Left kidney (tissue), 8 donors: ENCODE measurements around the gene TMEM181. TPM values are rescaled to one million over a fixed set of nuclear protein-coding genes. Genes with fewer than 3 reads are reported as not detected.
"Not testable (repeated sequence)": the region's sequence is repeated elsewhere in the genome, so short reads cannot be mapped to it uniquely, and the experiment has no call there.

ENCODE experiments used
- DNase-seq: peaks from one replicate; pipeline ENCODE4 v3.0.0-alpha.2; 2013
- long read RNA-seq, 8 donors: transcript quantifications; one replicate each; lab custom pipeline, GENCODE V29; 2026
- polyA plus RNA-seq: library from polyadenylated mRNA; unstranded; fragments of 120-200 nt; gene quantifications from one replicate; pipeline ENCODE4 v1.2.1, GENCODE V29; 2013; ENCODE audit not compliant: insufficient read length

Gene TMEM181, protein sequence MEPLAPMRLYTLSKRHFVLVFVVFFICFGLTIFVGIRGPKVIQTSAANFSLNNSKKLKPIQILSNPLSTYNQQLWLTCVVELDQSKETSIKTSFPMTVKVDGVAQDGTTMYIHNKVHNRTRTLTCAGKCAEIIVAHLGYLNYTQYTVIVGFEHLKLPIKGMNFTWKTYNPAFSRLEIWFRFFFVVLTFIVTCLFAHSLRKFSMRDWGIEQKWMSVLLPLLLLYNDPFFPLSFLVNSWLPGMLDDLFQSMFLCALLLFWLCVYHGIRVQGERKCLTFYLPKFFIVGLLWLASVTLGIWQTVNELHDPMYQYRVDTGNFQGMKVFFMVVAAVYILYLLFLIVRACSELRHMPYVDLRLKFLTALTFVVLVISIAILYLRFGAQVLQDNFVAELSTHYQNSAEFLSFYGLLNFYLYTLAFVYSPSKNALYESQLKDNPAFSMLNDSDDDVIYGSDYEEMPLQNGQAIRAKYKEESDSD
- polyA plus RNA-seq: 25.5 TPM
- long read RNA-seq, donor 1, full-length matches to known transcripts: 1 of 496 reads
- long read RNA-seq, donor 1, partial matches to known transcripts: 216 of 496 reads
- long read RNA-seq, donor 1, other reads (novel, unspliced or antisense): 279 of 496 reads
- long read RNA-seq, donor 2, partial matches to known transcripts: 122 of 324 reads
- long read RNA-seq, donor 2, other reads (novel, unspliced or antisense): 202 of 324 reads
- long read RNA-seq, donor 3, full-length matches to known transcripts: 1 of 1 reads
- long read RNA-seq, donor 3, partial matches to known transcripts: 0 of 1 reads
- long read RNA-seq, donor 3, other reads (novel, unspliced or antisense): 0 of 1 reads
- long read RNA-seq, donor 4: 0 reads
- long read RNA-seq, donor 5, full-length matches to known transcripts: 2 of 2 reads
- long read RNA-seq, donor 5, partial matches to known transcripts: 0 of 2 reads
- long read RNA-seq, donor 5, other reads (novel, unspliced or antisense): 0 of 2 reads
- long read RNA-seq, donor 6, partial matches to known transcripts: 0 of 10 reads
- long read RNA-seq, donor 6, other reads (novel, unspliced or antisense): 10 of 10 reads
- long read RNA-seq, donor 7, partial matches to known transcripts: 389 of 709 reads
- long read RNA-seq, donor 7, other reads (novel, unspliced or antisense): 320 of 709 reads
- long read RNA-seq, donor 8: 0 reads

DNA sequence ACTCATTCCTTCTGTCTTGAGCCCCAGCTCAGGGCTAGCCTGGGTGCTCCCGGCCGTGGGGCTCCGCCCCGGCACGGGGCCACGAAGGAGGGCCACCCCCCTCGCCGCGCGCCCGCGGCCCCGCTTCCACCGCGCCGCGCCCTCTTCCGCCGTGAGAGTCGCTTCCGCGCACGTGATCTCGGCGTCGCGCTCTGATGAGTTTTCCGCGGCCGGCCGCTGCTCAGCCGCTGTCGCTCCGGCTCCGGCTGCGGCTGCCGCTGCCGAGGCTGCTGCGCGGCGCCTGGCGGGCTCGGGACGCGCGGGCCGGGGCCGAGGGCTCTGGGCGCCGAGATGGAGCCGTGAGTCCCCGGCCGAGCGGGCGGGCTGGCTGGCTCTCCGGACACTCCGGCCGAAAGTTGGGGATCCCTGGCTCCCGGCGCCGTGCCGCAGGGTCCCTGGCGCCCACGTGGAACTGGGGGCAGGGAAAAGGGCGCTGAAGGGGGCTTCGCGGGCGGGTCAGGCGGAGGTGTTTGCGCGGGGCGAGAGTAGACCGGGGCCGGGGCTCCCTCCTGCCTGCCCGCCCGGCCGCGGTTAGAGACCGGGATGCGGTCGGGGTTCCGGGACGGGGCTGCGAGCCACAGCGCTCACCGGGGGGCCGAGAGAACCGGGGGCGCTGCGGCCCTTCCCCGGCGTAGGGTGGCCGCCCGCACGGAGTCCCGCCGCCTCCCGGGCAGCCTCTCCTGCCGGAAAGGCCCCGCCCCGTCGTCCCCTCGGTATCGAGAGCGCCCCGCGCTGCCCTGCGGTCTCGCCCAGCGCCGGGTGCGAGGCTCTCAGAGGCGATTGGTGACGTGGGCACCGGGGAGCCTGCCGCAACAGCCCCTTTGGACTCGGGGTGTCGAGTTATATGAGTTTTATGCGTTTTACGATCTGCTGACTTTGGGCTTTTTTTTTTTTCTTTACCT, at the start of gene TMEM181:
Gene TMEM181, plus strand, starts transcription at position 197 of the 941 bp plus-strand sequence. Its CDS starts 134 bp downstream, at position 331.
- peak; percentile 75 for DNase-seq

DNA sequence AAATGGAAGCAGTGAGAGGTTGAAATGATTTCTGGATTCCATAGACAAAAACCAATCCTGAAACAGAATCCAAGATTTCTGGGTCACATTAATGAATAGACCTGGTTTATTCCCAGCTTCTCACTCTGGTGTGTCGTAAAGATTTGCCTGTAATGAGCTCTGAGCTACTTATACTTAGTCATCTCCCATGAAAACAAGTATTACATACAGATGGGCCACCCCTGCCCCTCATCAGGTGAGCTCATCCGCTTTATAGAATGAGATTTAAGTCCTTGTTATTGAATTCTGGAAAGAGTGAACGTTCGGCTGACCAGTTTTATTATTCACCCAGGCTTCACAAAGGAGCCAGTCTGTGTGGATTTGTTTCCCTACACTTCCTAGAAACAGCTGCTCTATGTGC, 47.1 kb upstream of the TMEM181 start:
- no peak for DNase-seq

DNA sequence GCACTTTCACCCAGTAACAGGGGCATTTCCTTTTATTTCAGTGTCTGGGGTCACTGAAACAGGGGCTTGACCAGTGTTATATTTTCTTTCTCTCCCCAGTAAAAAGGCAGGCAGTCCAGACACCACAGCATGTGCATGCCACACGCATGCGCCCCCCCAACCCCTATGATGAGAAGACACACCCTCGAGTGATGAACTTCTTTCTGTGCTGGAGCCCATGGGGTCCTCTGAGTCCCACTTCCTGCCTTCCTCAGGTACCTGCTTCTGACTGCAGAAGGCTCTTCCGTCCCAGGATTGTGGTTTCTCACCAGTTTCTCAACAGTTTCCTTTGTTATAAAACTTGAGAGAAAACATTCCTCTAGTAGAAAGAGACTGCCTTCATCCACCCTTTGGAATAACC, 45.7 kb upstream of the TMEM181 start:
- DNase-seq: no peak

DNA sequence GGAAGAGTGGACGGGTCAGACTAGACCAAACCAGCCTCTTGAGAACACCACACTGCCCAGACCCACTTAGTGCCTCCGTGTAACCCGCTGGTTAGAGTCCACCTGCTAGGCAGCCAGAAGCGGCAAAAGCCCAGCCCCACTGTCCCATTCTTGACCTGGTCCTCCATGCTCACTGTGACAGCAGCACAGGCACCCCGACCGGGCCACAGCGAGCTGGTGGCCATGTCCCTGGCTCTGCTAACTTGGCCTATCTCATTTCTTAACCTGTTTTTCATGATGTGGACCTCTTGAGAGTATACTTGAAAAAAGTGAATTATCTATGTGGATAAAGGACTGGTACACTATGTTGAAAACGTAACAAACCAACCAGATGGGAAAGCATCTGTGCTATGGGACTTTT, 44.9 kb upstream of the TMEM181 start:
- no peak for DNase-seq

DNA sequence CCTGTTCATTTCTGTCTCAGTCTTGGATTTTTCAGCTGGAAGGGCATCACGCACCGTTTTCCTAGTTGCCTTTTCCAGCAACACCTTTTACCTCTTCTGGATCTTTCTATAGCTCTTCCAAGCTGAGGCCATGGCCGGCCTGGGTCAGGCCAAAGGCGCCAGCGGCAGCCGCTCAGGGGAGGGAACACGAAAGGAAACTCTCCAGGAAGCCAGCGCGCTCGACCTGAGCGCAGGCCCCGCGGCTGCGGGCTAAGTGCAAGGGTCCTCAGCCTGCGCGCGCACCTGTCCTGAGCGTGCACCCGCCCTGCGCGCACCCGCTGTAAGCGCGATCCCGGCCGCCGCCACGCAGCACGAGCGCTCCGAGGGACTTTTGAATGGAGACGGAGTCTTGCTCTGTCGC, 43.8 kb upstream of the TMEM181 start:
- peak; percentile 31 for DNase-seq

DNA sequence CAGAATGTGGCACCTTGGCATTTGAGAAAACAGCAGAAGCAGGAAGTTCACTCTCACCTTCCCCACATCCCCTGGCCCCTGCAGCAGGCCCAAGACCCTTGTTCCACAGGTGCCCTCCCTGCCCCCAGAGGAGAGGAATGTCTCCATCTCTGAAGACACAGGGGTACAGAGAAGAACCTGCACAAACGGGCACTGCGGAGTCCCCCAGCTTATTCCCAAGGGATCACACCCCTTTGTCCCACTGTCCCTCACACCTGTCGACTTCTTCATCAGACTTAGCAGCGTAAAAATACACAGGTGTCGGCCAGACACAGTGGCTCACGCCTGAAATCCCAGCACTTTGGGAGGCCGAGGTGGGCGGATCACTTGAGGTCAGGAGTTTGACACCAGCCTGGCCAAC, 42.9 kb upstream of the TMEM181 start:
- DNase-seq: no peak

DNA sequence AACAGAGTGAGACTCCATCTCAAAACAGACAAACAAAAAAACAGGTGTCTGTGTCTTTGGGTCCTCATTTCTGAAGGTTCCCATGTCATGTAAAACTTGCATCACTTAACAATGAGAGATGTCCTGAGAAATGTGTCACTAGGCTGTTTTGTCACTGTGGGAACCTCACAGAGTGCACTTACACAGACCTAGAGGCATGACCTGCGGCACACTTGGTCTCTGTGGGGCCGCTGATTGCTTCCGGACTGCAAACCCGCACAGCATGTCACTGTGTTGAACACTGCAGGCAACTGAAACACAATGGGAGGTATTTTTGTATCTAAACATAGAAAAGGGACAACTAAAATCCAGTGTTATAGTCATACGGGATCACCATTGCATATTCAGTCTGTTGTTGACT, 42.3 kb upstream of the TMEM181 start:
- DNase-seq: no peak

DNA sequence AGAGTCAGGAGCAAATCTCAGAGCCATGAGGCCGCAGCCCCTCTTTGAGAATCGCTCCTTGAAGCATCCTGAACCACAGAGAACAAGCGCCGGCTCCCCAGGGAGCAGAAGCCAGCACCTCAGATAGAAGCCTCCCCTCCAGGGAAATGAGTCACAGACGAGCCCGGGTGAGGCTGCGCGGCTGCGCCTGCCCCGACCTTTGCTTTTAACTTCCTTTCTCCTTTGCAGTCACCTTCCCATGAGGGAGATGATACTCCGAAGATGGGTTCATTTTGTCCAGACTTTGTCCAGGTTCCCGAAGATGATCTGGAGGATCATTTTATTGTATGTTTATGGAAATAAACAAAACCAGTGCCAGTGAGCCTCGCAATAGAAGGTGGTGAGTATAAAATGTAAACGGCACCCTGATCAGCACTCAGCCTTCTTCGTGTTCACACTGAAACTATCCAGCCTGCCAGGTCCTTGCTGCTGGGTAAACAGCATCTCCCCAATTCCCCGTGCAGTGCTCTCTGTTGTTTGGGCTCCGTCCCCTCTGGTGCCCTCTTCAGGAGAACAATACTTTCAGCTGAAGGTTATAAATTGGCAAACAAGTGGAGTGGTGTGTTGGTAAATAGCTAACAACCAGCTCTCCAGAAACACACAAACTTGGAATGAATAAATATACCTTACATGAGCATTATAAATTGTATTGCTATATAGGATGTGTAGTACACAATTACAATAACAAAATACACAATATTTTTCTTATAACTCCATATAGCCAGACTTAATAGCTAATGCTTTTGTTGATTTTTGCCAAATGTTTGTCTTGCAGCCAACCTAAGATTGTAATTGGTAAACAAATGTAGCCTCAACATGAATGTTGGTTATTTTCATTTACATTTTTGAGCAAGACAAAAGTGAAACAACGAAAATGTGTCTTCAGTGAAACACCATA, 41.4 kb upstream of the TMEM181 start:
- DNase-seq: peak; percentile 44

DNA sequence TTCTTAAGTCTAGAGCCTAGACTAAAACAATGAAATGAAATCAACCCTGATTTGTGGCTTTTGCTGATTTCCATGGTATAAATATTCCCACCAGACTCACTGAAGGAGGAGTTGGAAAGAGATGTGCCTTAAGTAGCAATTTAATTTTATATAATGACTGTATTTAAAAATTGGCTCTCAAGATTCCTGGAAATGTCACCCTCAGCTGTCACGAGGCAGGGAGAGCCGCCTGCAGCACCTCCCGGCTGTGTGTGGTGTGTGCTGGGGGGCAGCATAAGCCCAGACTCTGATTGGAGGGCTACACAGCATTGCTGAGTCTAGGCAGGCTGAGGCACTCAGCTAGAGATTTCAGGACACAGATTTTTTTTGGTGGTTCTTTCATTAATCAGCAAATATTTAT, 40.6 kb upstream of the TMEM181 start:
- DNase-seq: no peak

DNA sequence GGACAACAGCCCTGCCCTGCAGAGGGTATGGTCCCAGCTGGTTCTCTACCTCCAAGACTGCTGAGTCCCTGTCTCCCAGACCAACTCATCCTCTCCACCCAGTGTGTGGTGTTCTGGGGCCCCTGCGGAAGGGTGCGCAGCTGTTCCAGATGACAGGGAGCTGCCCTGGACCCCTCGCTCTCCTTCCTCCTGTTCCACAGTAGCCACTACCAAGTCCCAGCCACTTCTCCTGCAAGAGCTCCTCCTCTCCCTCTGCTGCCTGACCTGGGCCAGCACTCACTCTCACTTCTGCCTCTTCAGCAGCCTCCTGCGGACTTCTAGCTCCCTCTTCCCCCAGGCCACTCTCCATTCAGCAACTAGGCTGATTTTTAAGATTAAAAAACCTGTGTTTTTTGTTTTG, 40.1 kb upstream of the TMEM181 start:
- no peak for DNase-seq

DNA sequence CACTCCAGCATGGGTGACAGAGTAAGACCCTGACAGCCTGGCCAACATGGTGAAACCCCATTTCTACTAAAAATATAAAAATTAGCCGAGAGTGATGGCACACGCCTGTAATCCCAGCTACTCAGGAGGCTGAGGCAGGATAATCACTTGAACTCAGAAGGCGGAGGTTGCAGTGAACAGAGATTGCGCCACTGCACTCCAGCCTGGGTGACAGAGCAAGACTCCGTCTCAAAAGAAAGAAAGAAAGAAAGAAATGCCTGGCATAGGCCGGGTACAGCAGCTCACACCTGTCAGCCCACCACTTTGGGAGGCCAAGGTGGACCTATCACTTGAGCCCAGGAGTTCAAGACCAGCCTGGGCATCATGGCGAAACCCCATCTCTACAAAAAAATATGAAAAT, 38.9 kb upstream of the TMEM181 start:
- DNase-seq: not testable (repeated sequence)

DNA sequence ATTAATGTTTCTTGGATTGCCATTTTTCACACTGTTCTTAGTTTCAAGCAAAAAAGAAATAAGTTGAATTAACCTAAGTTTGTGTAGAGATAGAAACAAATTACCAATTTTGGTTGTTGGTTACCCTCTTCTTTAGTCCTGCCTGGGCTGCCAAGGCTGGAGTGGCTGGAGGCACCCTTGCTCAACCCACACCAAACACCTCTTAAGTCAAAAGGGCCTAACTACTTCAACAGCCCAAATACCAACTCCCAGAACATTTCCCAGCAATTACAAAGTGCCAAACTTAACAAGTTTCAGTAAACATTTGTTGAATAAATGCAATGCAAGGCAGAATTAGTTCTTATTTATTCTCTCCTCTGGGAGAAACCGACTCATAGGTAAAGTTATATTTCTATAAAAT, 38.1 kb upstream of the TMEM181 start:
- DNase-seq: no peak

DNA sequence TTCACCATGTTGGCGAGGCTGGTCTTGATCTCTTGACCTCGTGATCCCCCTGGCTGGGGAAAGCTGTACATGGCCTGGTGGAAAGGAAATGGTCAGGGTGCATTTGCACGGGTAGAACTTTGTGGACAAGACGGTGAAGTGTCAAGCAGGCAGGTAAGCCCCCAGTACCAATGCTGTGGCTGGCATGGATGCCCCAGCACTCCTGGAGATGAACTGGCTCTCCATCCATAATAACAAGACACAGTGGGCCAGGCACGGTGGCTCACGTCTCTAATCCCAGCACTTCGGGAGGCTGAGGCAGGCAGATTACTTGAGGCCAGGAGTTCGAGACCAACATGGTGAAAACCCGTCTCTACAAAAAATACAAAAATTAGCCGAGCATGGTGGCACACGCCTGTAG, 37.3 kb upstream of the TMEM181 start:
- DNase-seq: no peak

DNA sequence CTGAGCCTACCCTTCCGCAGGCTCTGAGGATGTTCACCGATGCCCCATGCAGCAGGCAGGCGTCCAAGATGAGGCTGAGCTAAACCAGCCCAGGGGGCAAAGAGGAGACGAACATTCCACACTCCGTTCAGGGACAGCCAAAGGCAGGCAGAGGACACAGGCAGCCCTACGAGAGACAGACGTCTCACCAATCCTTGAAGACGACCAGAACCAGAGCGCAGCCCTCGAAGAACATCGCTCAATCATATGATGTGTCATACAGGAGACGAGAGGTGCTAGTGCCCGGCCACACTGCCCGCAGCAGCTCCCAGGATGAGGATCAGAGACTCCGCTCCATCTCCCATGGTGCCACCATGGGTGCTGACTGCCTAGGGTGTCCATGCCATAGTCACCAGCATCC, 35.6 kb upstream of the TMEM181 start:
- no peak for DNase-seq

DNA sequence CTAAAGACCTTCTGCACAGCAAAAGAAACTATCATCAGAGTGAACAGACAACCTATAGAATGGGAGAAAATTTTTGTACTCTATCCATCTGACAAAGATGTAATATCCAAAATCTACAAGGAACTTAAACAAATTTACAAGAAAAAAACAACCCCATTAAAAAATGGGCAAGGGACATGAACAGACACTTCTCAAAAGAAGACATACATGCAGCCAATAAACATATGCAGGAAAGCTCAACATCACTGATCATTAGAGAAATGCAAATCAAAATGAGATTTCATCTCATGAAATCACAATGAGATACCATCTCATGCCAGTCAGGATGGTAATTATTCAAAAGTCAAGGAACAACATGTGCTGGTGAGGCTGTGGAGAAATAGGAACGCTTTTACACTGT, 32.0 kb upstream of the TMEM181 start:
- not testable (repeated sequence) for DNase-seq

DNA sequence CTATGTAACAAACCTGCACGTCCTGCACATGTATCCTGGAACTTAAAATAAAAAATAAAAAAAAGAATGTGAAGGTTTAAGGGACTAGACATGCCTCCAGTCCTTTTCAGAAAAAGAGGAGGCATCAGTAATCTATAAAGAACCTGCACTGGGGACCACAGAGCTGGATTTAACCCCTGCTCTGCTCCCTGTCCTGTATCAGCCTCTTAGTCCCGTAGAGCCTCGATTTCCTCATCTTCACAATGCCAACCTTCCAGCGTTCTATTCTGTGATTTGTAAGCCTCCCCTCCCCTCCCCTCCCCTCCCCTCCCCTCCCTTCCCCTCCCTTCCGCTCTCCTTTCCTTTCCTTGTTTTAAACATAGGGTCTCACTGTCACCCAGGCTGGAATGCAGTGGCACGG, 31.1 kb upstream of the TMEM181 start:
- no peak for DNase-seq

DNA sequence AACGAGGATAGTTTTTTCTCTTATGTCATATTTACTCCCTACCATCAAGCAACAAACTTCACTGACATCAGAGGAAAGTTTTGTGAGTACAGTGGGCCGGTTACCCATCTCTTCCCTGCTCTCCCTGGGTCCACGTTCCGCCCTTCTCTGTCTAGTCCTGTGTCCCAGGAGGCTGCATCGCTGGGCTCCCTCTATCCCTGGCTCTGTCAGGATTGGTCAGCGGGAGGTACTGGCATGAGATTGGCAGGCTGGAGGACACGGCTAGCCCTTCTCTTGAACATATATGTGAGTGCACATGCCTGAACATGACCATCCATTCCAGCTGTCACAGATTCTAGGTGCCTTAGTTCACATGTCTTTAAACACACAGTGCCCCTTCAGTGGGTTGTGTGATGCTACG, 30.3 kb upstream of the TMEM181 start:
- DNase-seq: no peak

DNA sequence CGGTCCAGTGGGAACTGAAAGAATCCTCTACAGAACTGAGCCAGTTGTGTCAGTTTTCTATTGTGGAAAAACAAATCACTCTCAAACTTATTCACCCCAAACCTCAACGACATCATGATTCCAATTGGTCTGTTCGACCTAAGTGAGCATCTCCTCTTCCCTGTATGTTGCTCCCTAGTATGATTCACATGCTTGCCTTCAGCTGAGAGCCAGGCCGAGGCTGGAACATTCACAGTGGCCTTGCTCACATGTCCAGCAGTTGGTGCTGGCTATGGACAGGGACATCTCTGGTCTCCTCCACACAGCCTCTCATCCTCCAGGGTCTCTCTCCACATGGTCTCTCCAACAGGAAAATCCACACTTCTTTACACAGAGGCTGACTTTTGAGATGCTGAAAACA, 28.3 kb upstream of the TMEM181 start:
- no peak for DNase-seq

DNA sequence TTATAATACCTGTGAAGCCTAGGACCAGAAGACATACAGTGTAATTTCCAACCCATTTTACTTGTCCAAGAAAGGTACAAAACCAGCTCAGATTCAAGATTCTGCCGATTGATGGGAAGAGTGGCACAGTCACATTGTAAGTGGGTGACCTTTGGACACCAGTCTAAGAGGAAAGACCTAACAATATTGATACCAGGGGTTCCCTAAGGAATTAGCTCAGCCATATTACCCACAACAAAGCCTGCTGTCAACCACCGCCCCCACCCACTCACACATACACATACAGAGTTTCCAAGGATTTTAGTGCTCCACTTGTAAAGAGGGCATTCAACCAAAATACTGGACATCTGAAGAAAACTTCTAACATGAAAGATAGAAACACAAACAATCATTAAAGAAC, 27.9 kb upstream of the TMEM181 start:
- no peak for DNase-seq
